ENCODE data around the gene NINJ1.

Gene NINJ1

DNA sequence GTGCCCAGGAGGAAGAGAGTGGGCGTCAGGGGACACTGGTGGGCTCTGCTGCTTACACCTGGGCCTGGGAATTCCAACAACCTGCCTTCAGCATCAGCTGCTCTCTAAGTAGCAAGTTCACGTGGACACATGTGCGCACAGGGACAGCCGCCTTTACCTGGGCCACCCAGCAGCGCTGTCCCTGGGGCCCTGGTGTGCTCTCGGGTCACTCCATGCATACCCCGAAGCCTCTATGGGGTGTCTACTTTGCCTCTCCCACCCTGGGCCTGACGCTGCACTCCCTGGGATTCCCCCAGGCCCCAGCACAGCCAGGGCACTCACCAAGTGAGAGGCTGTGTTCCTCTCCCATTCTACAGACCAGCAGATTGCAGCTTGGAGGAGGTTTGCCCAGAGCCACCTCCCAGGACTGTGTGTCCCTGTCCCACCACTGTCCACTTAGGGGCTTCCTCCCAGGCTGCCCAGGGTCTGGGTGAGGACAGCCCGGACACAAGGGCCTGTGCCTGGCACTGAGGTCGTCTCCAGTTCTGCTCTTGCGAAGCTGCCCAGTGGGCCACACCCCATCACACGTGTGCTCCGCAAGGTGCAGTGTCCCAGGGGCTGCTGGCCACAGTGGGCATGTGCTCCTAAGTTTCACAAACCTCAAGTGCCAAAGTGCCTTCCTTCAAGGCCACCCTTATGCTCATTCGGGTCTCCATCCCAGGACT, 5.9 kb downstream of the NINJ1 start:
- H3K4me3 ChIP-seq (ENCODE audit: low read length, poor library complexity, severe bottlenecking) = no peak overlapping the region
- TF ChIP-seq, protein P1, sequence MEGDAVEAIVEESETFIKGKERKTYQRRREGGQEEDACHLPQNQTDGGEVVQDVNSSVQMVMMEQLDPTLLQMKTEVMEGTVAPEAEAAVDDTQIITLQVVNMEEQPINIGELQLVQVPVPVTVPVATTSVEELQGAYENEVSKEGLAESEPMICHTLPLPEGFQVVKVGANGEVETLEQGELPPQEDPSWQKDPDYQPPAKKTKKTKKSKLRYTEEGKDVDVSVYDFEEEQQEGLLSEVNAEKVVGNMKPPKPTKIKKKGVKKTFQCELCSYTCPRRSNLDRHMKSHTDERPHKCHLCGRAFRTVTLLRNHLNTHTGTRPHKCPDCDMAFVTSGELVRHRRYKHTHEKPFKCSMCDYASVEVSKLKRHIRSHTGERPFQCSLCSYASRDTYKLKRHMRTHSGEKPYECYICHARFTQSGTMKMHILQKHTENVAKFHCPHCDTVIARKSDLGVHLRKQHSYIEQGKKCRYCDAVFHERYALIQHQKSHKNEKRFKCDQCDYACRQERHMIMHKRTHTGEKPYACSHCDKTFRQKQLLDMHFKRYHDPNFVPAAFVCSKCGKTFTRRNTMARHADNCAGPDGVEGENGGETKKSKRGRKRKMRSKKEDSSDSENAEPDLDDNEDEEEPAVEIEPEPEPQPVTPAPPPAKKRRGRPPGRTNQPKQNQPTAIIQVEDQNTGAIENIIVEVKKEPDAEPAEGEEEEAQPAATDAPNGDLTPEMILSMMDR (conservative IDR thresholded peaks at IDR 0.05; ENCODE audit: low read length) = no peak
- no peak for TF ChIP-seq EZH2phosphoT487 (IDR thresholded peaks at IDR 0.05; ENCODE audit: borderline replicate concordance)
- no peaks in the 10 kb centered on the region for H4K20me1 ChIP-seq (ENCODE audit: insufficient read depth, low read length, poor library complexity, severe bottlenecking)
- H3K27me3 ChIP-seq (ENCODE audit: insufficient read depth, low read length, poor library complexity, severe bottlenecking) = no peaks in the 10 kb centered on the region
- no peaks in the 10 kb centered on the region for H3K9me2 ChIP-seq (replicated peaks; ENCODE audit: low read depth, low read length)
- no peaks in the 10 kb centered on the region for H3K9me3 ChIP-seq (ENCODE audit: insufficient read depth, low read depth, low read length)
- H3K9ac ChIP-seq (ENCODE audit: low read depth, low read length, poor library complexity, severe bottlenecking) = no peak overlapping the region
- H3K4me1 ChIP-seq (ENCODE audit: insufficient read depth, low read length, poor library complexity, severe bottlenecking) = peaks cover 5% of the 10 kb centered on the region
- no peaks in the 10 kb centered on the region for H3K36me3 ChIP-seq (ENCODE audit: insufficient read depth, low read length)
- H3K79me2 ChIP-seq (ENCODE audit: insufficient read depth, low read length) = no peaks in the 10 kb centered on the region
- H3F3A ChIP-seq (ENCODE audit: low read depth) = no peaks in the 10 kb centered on the region
- H3K4me2 ChIP-seq (ENCODE audit: low read depth, low read length, poor library complexity, severe bottlenecking) = no peak overlapping the region
- no peak overlapping the region for H2AFZ ChIP-seq (ENCODE audit: low read length)

DNA sequence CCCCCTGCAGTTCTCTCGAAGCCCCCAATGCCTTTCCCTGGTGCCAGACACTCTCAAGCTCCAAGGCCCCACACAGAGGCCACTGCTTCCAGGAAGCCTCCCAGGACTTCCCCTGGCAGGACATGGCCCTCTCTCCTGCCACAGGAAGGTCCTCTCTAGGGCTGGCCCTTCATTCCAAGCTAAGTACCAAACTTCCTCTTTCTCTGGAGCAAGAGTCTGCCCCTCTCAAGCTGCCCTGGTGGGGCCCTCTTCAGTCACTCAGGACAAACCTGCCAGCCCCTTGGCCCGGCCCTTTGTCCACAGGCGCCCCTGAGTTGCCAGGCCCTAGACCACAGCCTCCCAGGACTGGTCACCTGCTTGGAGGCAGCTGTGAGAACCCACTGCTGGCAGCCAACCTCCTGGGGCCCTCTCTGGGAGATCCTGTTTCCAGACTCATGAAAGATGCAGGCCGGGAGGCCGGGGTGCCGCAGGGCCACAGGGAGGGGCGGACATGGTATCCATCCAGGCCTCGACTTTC, 6.6 kb downstream of the NINJ1 start:
- Histone ChIP-seq H3K79me2 (ENCODE audit: insufficient read depth, low read length) (no peaks in the 10 kb centered on the region), H3K4me1 (ENCODE audit: insufficient read depth, low read length, poor library complexity, severe bottlenecking) (peaks cover 2% of the 10 kb centered on the region), H3K9me3 (ENCODE audit: insufficient read depth, low read depth, low read length) (no peaks in the 10 kb centered on the region), H3F3A (ENCODE audit: low read depth) (no peaks in the 10 kb centered on the region), H4K20me1 (ENCODE audit: insufficient read depth, low read length, poor library complexity, severe bottlenecking) (no peaks in the 10 kb centered on the region), H3K9me2 (replicated peaks; ENCODE audit: low read depth, low read length) (no peaks in the 10 kb centered on the region), H3K36me3 (ENCODE audit: insufficient read depth, low read length) (no peaks in the 10 kb centered on the region), H3K4me3 (ENCODE audit: low read length, poor library complexity, severe bottlenecking) (no peak overlapping the region), H3K4me2 (ENCODE audit: low read depth, low read length, poor library complexity, severe bottlenecking) (no peak overlapping the region), H3K9ac (ENCODE audit: low read depth, low read length, poor library complexity, severe bottlenecking) (no peak overlapping the region), H2AFZ (ENCODE audit: low read length) (no peak overlapping the region), H3K27me3 (ENCODE audit: insufficient read depth, low read length, poor library complexity, severe bottlenecking) (no peaks in the 10 kb centered on the region)
- no peak for TF ChIP-seq EZH2phosphoT487 (IDR thresholded peaks at IDR 0.05; ENCODE audit: borderline replicate concordance)
- TF ChIP-seq, protein P1 (conservative IDR thresholded peaks at IDR 0.05; ENCODE audit: low read length) = no peak

DNA sequence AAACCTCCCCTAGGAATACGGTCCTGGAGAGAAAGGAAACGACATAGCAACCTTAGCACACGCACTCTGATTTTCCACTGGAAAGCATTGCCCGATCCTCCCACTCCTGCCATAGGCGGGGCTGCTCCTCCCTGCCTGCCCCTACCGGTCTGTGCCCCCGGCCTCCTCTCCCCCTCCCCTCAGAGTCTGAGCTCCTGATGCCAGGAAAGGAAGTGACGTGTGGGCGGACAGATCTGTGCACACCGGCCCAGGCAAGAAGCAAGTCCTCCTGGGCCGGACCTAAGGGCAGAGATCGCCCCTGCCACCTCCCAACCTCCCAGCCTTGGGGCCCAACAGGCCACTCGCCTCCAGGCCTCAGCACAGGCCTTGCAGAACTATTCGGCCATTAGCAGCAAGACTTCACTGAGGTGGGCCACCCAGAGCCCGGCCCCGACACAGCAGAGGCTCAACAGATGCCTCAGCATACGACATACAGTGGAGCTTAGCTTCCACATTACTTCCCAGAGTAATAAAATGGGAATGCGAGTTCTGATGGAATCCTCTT, 7.2 kb downstream of the NINJ1 start:
- Histone ChIP-seq H3K36me3 (ENCODE audit: insufficient read depth, low read length) (no peaks in the 10 kb centered on the region), H3K9ac (ENCODE audit: low read depth, low read length, poor library complexity, severe bottlenecking) (no peak overlapping the region), H3F3A (ENCODE audit: low read depth) (no peaks in the 10 kb centered on the region), H3K79me2 (ENCODE audit: insufficient read depth, low read length) (no peaks in the 10 kb centered on the region), H3K9me2 (replicated peaks; ENCODE audit: low read depth, low read length) (no peaks in the 10 kb centered on the region), H3K4me1 (ENCODE audit: insufficient read depth, low read length, poor library complexity, severe bottlenecking) (no peaks in the 10 kb centered on the region), H2AFZ (ENCODE audit: low read length) (no peak overlapping the region), H3K27me3 (ENCODE audit: insufficient read depth, low read length, poor library complexity, severe bottlenecking) (no peaks in the 10 kb centered on the region), H4K20me1 (ENCODE audit: insufficient read depth, low read length, poor library complexity, severe bottlenecking) (no peaks in the 10 kb centered on the region), H3K4me2 (ENCODE audit: low read depth, low read length, poor library complexity, severe bottlenecking) (no peak overlapping the region), H3K9me3 (ENCODE audit: insufficient read depth, low read depth, low read length) (no peaks in the 10 kb centered on the region), H3K4me3 (ENCODE audit: low read length, poor library complexity, severe bottlenecking) (no peak overlapping the region)
- TF ChIP-seq EZH2phosphoT487 (IDR thresholded peaks at IDR 0.05; ENCODE audit: borderline replicate concordance) = no peak
- TF ChIP-seq, protein P1 (conservative IDR thresholded peaks at IDR 0.05; ENCODE audit: low read length) = no peak

Data from Loucy (cell line).